ENCODE results near the gene PLCG1.

PLCG1 gene

DNA sequence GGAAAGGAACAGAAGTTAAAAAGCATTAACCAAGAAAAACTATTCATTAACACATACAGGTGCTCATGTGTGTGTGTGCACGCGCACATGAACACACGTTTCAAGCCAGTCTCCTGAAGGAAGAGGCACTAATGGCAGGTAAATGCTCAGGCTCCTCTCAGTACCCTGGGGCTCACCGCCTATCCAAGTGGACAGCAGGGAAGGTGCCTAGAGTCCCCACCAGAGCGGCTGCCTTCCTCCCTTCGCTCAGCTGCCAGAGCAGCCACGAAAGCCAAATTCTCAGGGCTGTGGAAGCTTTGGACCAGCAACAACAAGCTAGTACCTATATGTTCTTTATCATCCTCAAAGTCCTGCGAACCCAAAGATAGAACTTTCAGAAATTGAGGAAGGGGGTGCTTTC, 42.6 kb downstream of the PLCG1 start:
- no peak for DNase-seq (ENCODE audit: low read depth in 2 of 2)
- H3K4me3 ChIP-seq (replicated peaks in 1 of 2; ENCODE audit: low read depth in 2 of 2, low read length in 2 of 2), result no peak overlapping the region
- TF ChIP-seq, protein P1, sequence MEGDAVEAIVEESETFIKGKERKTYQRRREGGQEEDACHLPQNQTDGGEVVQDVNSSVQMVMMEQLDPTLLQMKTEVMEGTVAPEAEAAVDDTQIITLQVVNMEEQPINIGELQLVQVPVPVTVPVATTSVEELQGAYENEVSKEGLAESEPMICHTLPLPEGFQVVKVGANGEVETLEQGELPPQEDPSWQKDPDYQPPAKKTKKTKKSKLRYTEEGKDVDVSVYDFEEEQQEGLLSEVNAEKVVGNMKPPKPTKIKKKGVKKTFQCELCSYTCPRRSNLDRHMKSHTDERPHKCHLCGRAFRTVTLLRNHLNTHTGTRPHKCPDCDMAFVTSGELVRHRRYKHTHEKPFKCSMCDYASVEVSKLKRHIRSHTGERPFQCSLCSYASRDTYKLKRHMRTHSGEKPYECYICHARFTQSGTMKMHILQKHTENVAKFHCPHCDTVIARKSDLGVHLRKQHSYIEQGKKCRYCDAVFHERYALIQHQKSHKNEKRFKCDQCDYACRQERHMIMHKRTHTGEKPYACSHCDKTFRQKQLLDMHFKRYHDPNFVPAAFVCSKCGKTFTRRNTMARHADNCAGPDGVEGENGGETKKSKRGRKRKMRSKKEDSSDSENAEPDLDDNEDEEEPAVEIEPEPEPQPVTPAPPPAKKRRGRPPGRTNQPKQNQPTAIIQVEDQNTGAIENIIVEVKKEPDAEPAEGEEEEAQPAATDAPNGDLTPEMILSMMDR (IDR thresholded peaks at IDR 0.05; ENCODE audit: low read depth, low read length), result no peak

DNA sequence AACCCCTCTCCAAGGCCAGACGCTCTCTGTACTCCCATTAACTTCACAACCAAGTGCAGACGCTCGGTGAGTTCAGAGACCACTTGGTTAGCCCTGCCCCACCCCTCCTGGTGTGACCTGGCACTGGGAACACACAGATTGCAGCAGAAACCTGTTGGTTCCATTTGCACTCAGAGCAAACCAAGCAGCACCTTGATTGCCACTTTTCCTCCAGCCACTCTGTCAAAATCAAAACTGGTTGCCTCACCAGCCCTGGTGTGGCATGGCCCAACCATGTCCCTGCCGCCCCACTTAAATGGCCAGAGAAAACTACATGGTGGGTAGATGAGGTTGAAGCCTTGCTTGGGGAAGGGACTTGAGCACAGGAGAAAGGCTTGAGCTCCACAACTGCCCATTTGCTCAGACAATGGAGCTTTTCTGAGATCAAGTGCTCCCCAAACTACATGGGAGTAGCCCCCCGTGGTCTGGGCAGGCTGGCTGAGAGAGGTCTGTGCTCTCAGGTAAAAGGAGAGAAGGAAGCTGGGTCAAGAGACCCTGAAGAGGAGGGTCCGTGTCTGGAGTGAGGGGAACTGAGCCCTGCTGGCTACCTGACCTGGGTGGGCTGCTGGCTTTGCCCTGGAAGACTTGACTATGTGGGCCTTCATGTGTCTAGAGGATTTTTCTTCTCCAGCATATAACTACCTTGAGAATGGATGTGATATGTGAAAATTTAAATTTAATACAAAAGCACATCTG, 43.4 kb downstream of the PLCG1 start:
- H3K4me3 ChIP-seq (replicated peaks in 1 of 2; ENCODE audit: low read depth in 2 of 2, low read length in 2 of 2), result no peak overlapping the region
- DNase-seq (ENCODE audit: low read depth in 2 of 2), result no peak
- TF ChIP-seq, protein P1 (IDR thresholded peaks at IDR 0.05; ENCODE audit: low read depth, low read length), result no peak

DNA sequence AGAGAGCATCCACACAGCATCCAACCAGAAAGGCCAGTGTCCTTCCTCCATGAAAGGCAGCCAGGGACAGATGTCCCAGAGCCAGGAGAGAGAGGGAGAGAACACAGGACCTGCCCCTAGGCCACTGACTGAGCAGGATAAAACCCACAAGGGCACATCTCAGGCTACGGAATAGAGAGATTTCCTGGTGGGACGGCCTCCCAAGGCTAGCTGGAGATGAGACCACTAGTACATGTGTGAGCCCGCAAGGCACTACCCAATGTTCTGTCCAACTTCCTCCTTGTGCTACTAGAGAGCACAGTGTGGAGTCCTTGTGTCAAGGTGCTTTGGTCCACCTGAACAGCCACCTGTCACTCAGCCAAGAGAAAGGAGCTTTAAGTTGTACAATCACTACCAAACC, 44.2 kb downstream of the PLCG1 start:
- TF ChIP-seq, protein P1 (IDR thresholded peaks at IDR 0.05; ENCODE audit: low read depth, low read length), result no peak
- H3K4me3 ChIP-seq (replicated peaks in 1 of 2; ENCODE audit: low read depth in 2 of 2, low read length in 2 of 2), result no peak overlapping the region
- DNase-seq (ENCODE audit: low read depth in 2 of 2), result no peak

DNA sequence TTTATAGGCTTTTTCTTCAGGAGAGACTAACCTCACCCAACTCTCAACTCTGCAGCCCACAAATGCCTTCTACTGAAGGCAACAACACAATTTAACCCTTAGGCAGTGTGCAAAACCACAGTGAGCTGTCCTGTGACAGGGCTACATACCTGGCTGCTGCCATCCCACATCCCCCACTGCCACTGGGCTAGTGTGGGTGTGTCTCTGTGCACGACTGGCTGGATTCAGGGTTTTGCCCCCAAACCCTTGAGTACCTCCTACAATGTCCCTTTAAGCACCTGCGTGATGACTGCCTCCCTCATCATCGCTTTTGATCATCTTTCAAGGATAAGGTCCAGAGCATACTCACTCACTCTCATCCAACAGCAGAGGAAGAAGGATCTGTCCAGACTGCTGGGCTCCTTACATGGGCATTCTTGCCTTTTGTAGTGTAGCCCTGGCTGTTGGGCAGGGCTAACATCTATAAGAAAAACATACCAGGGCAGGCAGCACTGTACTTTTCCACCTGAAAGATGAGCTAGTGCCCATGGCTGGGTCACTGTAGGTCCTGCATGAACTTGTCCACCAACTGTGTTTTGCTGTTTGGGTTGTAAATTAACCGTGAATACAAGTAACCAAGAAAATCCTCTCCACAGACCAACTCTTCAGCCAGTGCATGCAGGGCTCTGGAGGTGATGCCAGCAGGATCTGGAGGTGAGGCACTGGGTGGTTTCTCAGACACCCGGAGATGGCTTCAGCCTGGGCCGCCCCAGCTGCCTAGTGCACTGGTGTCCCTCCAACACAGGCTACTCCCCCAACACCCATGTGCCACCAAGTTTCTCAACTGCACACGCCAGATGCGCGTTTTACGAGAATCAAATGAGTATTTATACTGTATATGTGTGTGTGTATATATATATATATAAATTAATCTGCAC, 45.2 kb downstream of the PLCG1 start:
- TF ChIP-seq, protein P1 (IDR thresholded peaks at IDR 0.05; ENCODE audit: low read depth, low read length), result no peak
- H3K4me3 ChIP-seq (replicated peaks in 1 of 2; ENCODE audit: low read depth in 2 of 2, low read length in 2 of 2), result no peak overlapping the region
- DNase-seq (ENCODE audit: low read depth in 2 of 2), result no peak

DNA sequence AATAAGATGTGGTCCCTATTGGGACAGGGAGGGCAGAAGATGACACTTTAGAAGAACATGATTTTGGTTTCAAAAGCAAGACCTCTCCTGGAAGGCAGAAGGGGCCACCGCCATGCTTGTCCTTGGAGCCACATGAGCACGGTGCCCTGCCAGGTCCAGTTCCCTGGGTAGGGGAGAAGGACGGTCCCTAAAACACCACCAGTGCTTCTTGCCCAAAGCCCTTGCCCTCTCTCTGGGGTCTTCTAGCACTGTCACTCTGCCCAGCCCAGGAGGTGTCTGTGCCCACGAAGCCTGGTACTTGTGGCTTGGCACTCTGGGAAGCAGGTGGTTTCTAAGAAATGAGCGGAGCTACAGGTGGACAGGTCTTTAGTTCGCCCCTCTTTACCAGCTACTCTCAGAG, 46.0 kb downstream of the PLCG1 start:
- H3K4me3 ChIP-seq (replicated peaks in 1 of 2; ENCODE audit: low read depth in 2 of 2, low read length in 2 of 2), result no peak overlapping the region
- no peak for DNase-seq (ENCODE audit: low read depth in 2 of 2)
- TF ChIP-seq, protein P1 (IDR thresholded peaks at IDR 0.05; ENCODE audit: low read depth, low read length), result no peak

DNA sequence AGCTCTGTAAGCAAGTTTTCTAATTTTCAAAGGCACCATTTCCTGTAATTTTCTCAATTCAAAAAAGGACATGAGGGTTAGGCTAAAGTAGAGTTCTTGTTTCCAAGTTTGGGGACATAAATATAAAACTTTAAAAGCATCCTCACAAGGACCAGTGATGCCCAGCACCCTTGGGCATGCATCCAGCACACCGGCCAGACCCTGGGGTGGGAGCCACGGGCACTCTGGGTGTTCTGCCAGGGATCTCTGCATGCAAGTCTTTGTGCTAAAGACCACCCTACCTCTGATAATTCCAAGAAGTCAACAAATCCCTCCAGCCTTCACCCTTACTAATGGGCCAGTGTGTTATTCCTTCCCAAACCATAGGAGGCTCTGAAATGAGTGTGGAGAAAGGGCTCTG, 46.5 kb downstream of the PLCG1 start:
- TF ChIP-seq, protein P1 (IDR thresholded peaks at IDR 0.05; ENCODE audit: low read depth, low read length), result no peak
- no peak for DNase-seq (ENCODE audit: low read depth in 2 of 2)
- no peak overlapping the region for H3K4me3 ChIP-seq (replicated peaks in 1 of 2; ENCODE audit: low read depth in 2 of 2, low read length in 2 of 2)

All from cardiac fibroblast (primary cell).